ENCODE measurements around the gene URAD.

URAD gene

GRCh38 chr13:28000567-28000966 lies 12.1 kb upstream of the URAD start:
- H4K8ac ChIP-seq (ENCODE audit: low read depth, low read length) = no peak overlapping the region
- no peak overlapping the region for H2AK5ac ChIP-seq (ENCODE audit: low read depth, low read length)
- H2BK120ac ChIP-seq (ENCODE audit: low read depth, low read length) = no peak overlapping the region
- H4K91ac ChIP-seq (ENCODE audit: low read depth, low read length, poor library complexity) = no peak overlapping the region
- H3K18ac ChIP-seq (ENCODE audit: low read length) = no peak overlapping the region
- H2BK15ac ChIP-seq (ENCODE audit: low read length) = no peak overlapping the region
- no peaks in the 10 kb centered on the region for H3K79me1 ChIP-seq (ENCODE audit: low read depth, low read length)
- H3K4ac ChIP-seq (ENCODE audit: low read length) = no peak overlapping the region
- H3K4me3 ChIP-seq (ENCODE audit: low read length in 2 of 2) = no peak overlapping the region
- H3K14ac ChIP-seq (ENCODE audit: low read length) = no peak overlapping the region
- no peak overlapping the region for H3K9ac ChIP-seq (ENCODE audit: low read depth, low read length, poor library complexity)
- no peaks in the 10 kb centered on the region for H3K36me3 ChIP-seq (replicated peaks in 1 of 2; ENCODE audit: control insufficient read depth in 2 of 2, insufficient read depth in 2 of 2, low read length in 2 of 2)
- no peak overlapping the region for H3K4me2 ChIP-seq (ENCODE audit: insufficient read depth, low read length, poor library complexity, severe bottlenecking)
- no peaks in the 10 kb centered on the region for H3K9me3 ChIP-seq (replicated peaks in 1 of 2; ENCODE audit: control insufficient read depth in 2 of 2, insufficient read depth in 1 of 2, low read depth in 1 of 2, low read length in 2 of 2)
- H3K4me1 ChIP-seq (ENCODE audit: control insufficient read depth in 2 of 2, insufficient read depth in 1 of 2, low read depth in 1 of 2, low read length in 2 of 2) = no peaks in the 10 kb centered on the region
- no peak for DNase-seq (ENCODE audit: low spot score)
- no peaks in the 10 kb centered on the region for H3K27me3 ChIP-seq (ENCODE audit: control insufficient read depth in 3 of 3, insufficient read depth in 3 of 3, low read depth in 1 of 3, low read length in 3 of 3)
- no peak overlapping the region for H2BK12ac ChIP-seq (ENCODE audit: low read length)
- no peak overlapping the region for H3K23ac ChIP-seq (ENCODE audit: low read depth, low read length, poor library complexity)
- no peak overlapping the region for H2BK5ac ChIP-seq (ENCODE audit: low read length)
- H3K27ac ChIP-seq (replicated peaks; ENCODE audit: low read length) = no peak overlapping the region
- WGBS, 2 donors (ENCODE audit: extremely low coverage in 2 of 2, insufficient read length in 2 of 2, insufficient replicate concordance in 1 of 2) = no CpG with 5 or more reads among the region's 5 CpGs
- no peak overlapping the region for H2AFZ ChIP-seq (ENCODE audit: low read length)

- no peak overlapping the region for H2BK5ac ChIP-seq (ENCODE audit: low read length)
- no peak overlapping the region for H3K4me3 ChIP-seq (ENCODE audit: low read length in 2 of 2)
- H4K91ac ChIP-seq (ENCODE audit: low read depth, low read length, poor library complexity) = no peak overlapping the region
- no peaks in the 10 kb centered on the region for H3K9me3 ChIP-seq (replicated peaks in 1 of 2; ENCODE audit: control insufficient read depth in 2 of 2, insufficient read depth in 1 of 2, low read depth in 1 of 2, low read length in 2 of 2)
- H2BK15ac ChIP-seq (ENCODE audit: low read length) = no peak overlapping the region
- WGBS, 2 donors (ENCODE audit: extremely low coverage in 2 of 2, insufficient read length in 2 of 2, insufficient replicate concordance in 1 of 2) = no CpG with 5 or more reads among the region's 7 CpGs
- no peak overlapping the region for H2AK5ac ChIP-seq (ENCODE audit: low read depth, low read length)
- no peaks in the 10 kb centered on the region for H3K36me3 ChIP-seq (replicated peaks in 1 of 2; ENCODE audit: control insufficient read depth in 2 of 2, insufficient read depth in 2 of 2, low read length in 2 of 2)
- H3K14ac ChIP-seq (ENCODE audit: low read length) = no peak overlapping the region
- H3K27ac ChIP-seq (replicated peaks; ENCODE audit: low read length) = no peak overlapping the region
- H3K27me3 ChIP-seq (ENCODE audit: control insufficient read depth in 3 of 3, insufficient read depth in 3 of 3, low read depth in 1 of 3, low read length in 3 of 3) = no peaks in the 10 kb centered on the region
- no peak for DNase-seq (ENCODE audit: low spot score)
- no peak overlapping the region for H3K4ac ChIP-seq (ENCODE audit: low read length)
- H2BK12ac ChIP-seq (ENCODE audit: low read length) = no peak overlapping the region
- H3K9ac ChIP-seq (ENCODE audit: low read depth, low read length, poor library complexity) = no peak overlapping the region
- no peak overlapping the region for H2AFZ ChIP-seq (ENCODE audit: low read length)
- H3K18ac ChIP-seq (ENCODE audit: low read length) = no peak overlapping the region
- no peak overlapping the region for H4K8ac ChIP-seq (ENCODE audit: low read depth, low read length)
- no peak overlapping the region for H3K23ac ChIP-seq (ENCODE audit: low read depth, low read length, poor library complexity)
- H3K4me1 ChIP-seq (ENCODE audit: control insufficient read depth in 2 of 2, insufficient read depth in 1 of 2, low read depth in 1 of 2, low read length in 2 of 2) = no peaks in the 10 kb centered on the region
- no peaks in the 10 kb centered on the region for H3K79me1 ChIP-seq (ENCODE audit: low read depth, low read length)
- no peak overlapping the region for H2BK120ac ChIP-seq (ENCODE audit: low read depth, low read length)
- H3K4me2 ChIP-seq (ENCODE audit: insufficient read depth, low read length, poor library complexity, severe bottlenecking) = no peak overlapping the region
Observed at GRCh38 chr13:27997904-27998522, 9.5 kb upstream of the URAD start.

- Histone ChIP-seq H2AFZ (ENCODE audit: low read length) (no peak overlapping the region), H2BK12ac (ENCODE audit: low read length) (no peak overlapping the region), H3K4ac (ENCODE audit: low read length) (no peak overlapping the region), H4K8ac (ENCODE audit: low read depth, low read length) (no peak overlapping the region), H3K27ac (replicated peaks; ENCODE audit: low read length) (no peak overlapping the region), H3K4me2 (ENCODE audit: insufficient read depth, low read length, poor library complexity, severe bottlenecking) (no peak overlapping the region), H3K79me1 (ENCODE audit: low read depth, low read length) (no peaks in the 10 kb centered on the region), H3K9me3 (replicated peaks in 1 of 2; ENCODE audit: control insufficient read depth in 2 of 2, insufficient read depth in 1 of 2, low read depth in 1 of 2, low read length in 2 of 2) (peaks cover 0 to 2% of the 10 kb centered on the region in 2 donors), H3K27me3 (ENCODE audit: control insufficient read depth in 3 of 3, insufficient read depth in 3 of 3, low read depth in 1 of 3, low read length in 3 of 3) (peaks cover 0 to 4% (median 1%) of the 10 kb centered on the region in 3 experiments), H2BK15ac (ENCODE audit: low read length) (peak overlapping the region; percentile 89), H3K36me3 (replicated peaks in 1 of 2; ENCODE audit: control insufficient read depth in 2 of 2, insufficient read depth in 2 of 2, low read length in 2 of 2) (no peaks in the 10 kb centered on the region), H4K91ac (ENCODE audit: low read depth, low read length, poor library complexity) (no peak overlapping the region), H2BK5ac (ENCODE audit: low read length) (no peak overlapping the region), H3K14ac (ENCODE audit: low read length) (peak overlapping the region; percentile 14), H2BK120ac (ENCODE audit: low read depth, low read length) (no peak overlapping the region), H3K4me3 (ENCODE audit: low read length in 2 of 2) (no peak overlapping the region), H3K18ac (ENCODE audit: low read length) (no peak overlapping the region), H2AK5ac (ENCODE audit: low read depth, low read length) (peak overlapping the region; percentile 56), H3K4me1 (ENCODE audit: control insufficient read depth in 2 of 2, insufficient read depth in 1 of 2, low read depth in 1 of 2, low read length in 2 of 2) (no peaks in the 10 kb centered on the region), H3K23ac (ENCODE audit: low read depth, low read length, poor library complexity) (peak overlapping the region; percentile 65), H3K9ac (ENCODE audit: low read depth, low read length, poor library complexity) (no peak overlapping the region)
- DNase-seq (ENCODE audit: low spot score) = no peak
- no CpG with 5 or more reads among the region's 6 CpGs for WGBS, 2 donors (ENCODE audit: extremely low coverage in 2 of 2, insufficient read length in 2 of 2, insufficient replicate concordance in 1 of 2)
Observed at GRCh38 chr13:27991881-27992280, 3.4 kb upstream of the URAD start.

GRCh38 chr13:27985600-27985999 lies 2.9 kb downstream of the URAD start:
- Histone ChIP-seq H3K79me1 (ENCODE audit: low read depth, low read length) (no peaks in the 10 kb centered on the region), H3K27me3 (ENCODE audit: control insufficient read depth in 3 of 3, insufficient read depth in 3 of 3, low read depth in 1 of 3, low read length in 3 of 3) (peaks cover 12 to 38% (median 33%) of the 10 kb centered on the region in 3 experiments), H3K14ac (ENCODE audit: low read length) (no peak overlapping the region), H2BK12ac (ENCODE audit: low read length) (no peak overlapping the region), H3K18ac (ENCODE audit: low read length) (no peak overlapping the region), H3K36me3 (replicated peaks in 1 of 2; ENCODE audit: control insufficient read depth in 2 of 2, insufficient read depth in 2 of 2, low read length in 2 of 2) (no peaks in the 10 kb centered on the region), H2BK5ac (ENCODE audit: low read length) (no peak overlapping the region), H4K91ac (ENCODE audit: low read depth, low read length, poor library complexity) (no peak overlapping the region), H4K8ac (ENCODE audit: low read depth, low read length) (no peak overlapping the region), H3K23ac (ENCODE audit: low read depth, low read length, poor library complexity) (peak overlapping the region; percentile 59), H3K27ac (replicated peaks; ENCODE audit: low read length) (no peak overlapping the region), H3K4ac (ENCODE audit: low read length) (no peak overlapping the region), H3K9ac (ENCODE audit: low read depth, low read length, poor library complexity) (no peak overlapping the region), H2AK5ac (ENCODE audit: low read depth, low read length) (no peak overlapping the region), H2BK120ac (ENCODE audit: low read depth, low read length) (no peak overlapping the region), H3K4me3 (ENCODE audit: low read length in 2 of 2) (no peak overlapping the region), H3K9me3 (replicated peaks in 1 of 2; ENCODE audit: control insufficient read depth in 2 of 2, insufficient read depth in 1 of 2, low read depth in 1 of 2, low read length in 2 of 2) (no peaks in the 10 kb centered on the region), H3K4me2 (ENCODE audit: insufficient read depth, low read length, poor library complexity, severe bottlenecking) (no peak overlapping the region), H3K4me1 (ENCODE audit: control insufficient read depth in 2 of 2, insufficient read depth in 1 of 2, low read depth in 1 of 2, low read length in 2 of 2) (no peaks in the 10 kb centered on the region), H2BK15ac (ENCODE audit: low read length) (no peak overlapping the region), H2AFZ (ENCODE audit: low read length) (no peak overlapping the region)
- no CpG with 5 or more reads among the region's 1 CpG for WGBS, 2 donors (ENCODE audit: extremely low coverage in 2 of 2, insufficient read length in 2 of 2, insufficient replicate concordance in 1 of 2)
- no peak for DNase-seq (ENCODE audit: low spot score)

Measured in neuronal stem cell (in vitro differentiated cells).